GM06990 (cell line): ENCODE results near the gene KLHDC9.

Experiments used
- DNase-seq: peaks from one replicate; pipeline ENCODE4 v3.0.0-alpha.2; 2011; ENCODE audit not compliant: insufficient read length; ENCODE audit errors: extremely low read depth
- H3K27me3 ChIP-seq: replicated peaks from 2 replicates; pipeline ENCODE4 v1.6.0; 2011; ENCODE audit warnings: low read length; ENCODE audit not compliant: control insufficient read depth, insufficient read depth
- H3K36me3 ChIP-seq: 2 replicates; pipeline ENCODE4 v1.5.1; 2011; ENCODE audit warnings: low read length; ENCODE audit not compliant: control insufficient read depth, insufficient read depth
- H3K4me3 ChIP-seq: replicated peaks from 2 replicates; pipeline ENCODE4 v1.5.1; 2011; ENCODE audit warnings: low read depth, mild to moderate bottlenecking, control low read depth, low read length
- CTCF ChIP-seq: IDR thresholded peaks from 2 replicates; pipeline ENCODE4 v1.5.1; 2011; ENCODE audit warnings: low read length, control low read depth, mild to moderate bottlenecking, inconsistent platforms; ENCODE audit not compliant: insufficient read depth, poor library complexity, severe bottlenecking

Gene KLHDC9

GRCh38 chr1:161092621-161093028, 5.5 kb upstream of the KLHDC9 start:
- H3K36me3 ChIP-seq, result no peaks in the 10 kb centered on the region
- no peak for DNase-seq
- no peak overlapping the region for H3K4me3 ChIP-seq
- no peak for TF ChIP-seq CTCF
- H3K27me3 ChIP-seq, result no peaks in the 10 kb centered on the region

- no peaks in the 10 kb centered on the region for H3K36me3 ChIP-seq
- H3K4me3 ChIP-seq, result no peak overlapping the region
- no peaks in the 10 kb centered on the region for H3K27me3 ChIP-seq
- no peak for TF ChIP-seq CTCF
- DNase-seq, result no peak
Measured at GRCh38 chr1:161094481-161094880, 3.7 kb upstream of the KLHDC9 start.

GRCh38 chr1:161095230-161095629, 2.9 kb upstream of the KLHDC9 start:
- no peak overlapping the region for H3K4me3 ChIP-seq
- H3K36me3 ChIP-seq, result peaks cover 4% of the 10 kb centered on the region
- TF ChIP-seq CTCF, result no peak
- H3K27me3 ChIP-seq, result no peaks in the 10 kb centered on the region
- no peak for DNase-seq

GRCh38 chr1:161096015-161096414, 2.1 kb upstream of the KLHDC9 start:
- no peak for DNase-seq
- no peak for TF ChIP-seq CTCF
- Histone ChIP-seq H3K27me3 (no peaks in the 10 kb centered on the region), H3K36me3 (peaks cover 6% of the 10 kb centered on the region), H3K4me3 (no peak overlapping the region)

GRCh38 chr1:161096530-161096929, 1.6 kb upstream of the KLHDC9 start:
- no peak for TF ChIP-seq CTCF
- H3K27me3 ChIP-seq, result no peaks in the 10 kb centered on the region
- DNase-seq, result no peak
- H3K4me3 ChIP-seq, result no peak overlapping the region
- peaks cover 6% of the 10 kb centered on the region for H3K36me3 ChIP-seq

GRCh38 chr1:161099090-161099802, 1.1 kb downstream of the KLHDC9 start:
- DNase-seq, result no peak
- Histone ChIP-seq H3K4me3 (peak overlapping the region; percentile 79), H3K36me3 (peaks cover 10% of the 10 kb centered on the region), H3K27me3 (no peaks in the 10 kb centered on the region)
- TF ChIP-seq CTCF, result no peak
